Fibroblast of skin of back (primary cell): Measurements from ENCODE around the gene ACAP3.

Experiments
- DNase-seq: peaks from one replicate; pipeline ENCODE4 v3.0.0-alpha.2; 2013

The ACAP3 gene

GRCh38 chr1:1284221-1285101 is 23.3 kb downstream of the ACAP3 start:
- DNase-seq, result no peak

DNA sequence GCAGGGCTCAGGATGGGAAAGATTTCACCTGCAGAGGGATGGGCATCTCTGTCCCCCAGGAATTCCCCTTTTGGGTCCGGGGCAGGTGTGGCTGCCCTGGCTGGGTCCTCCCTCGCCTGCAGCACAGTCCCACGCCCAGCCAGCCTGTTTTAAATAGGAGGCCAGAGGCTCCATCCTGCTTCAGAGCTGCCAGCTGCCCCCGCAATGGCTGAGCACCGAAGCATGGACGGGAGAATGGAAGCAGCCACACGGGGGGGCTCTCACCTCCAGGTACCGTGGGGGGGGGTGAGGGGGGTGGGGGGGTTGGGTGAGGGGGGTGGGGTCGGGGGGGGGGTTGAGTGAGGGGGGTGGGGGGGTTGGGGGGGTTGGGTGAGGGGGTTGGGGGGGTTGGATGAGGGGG is 23.9 kb downstream of the ACAP3 start:
- DNase-seq, result no peak

DNA sequence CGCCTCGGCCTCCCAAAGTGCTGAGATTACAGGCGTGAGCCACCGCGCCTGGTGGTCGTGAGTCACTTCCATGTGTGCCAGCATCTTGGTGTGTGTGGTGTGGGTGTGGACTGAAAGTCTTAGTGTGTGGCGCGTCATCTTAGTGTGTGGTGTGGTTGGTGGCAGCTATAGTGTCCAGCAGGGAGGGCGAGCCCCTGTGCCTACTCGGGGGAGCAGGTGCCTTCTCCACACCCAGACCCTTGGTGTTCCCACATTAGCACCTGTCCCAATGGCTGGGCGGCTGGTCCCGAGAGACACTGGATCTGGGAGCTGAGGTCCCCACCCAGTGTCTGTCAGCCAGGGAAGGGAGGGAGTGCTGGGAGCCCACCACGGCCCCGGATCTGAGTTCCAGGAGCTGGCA is 24.7 kb downstream of the ACAP3 start:
- peak; percentile 44 for DNase-seq

DNA sequence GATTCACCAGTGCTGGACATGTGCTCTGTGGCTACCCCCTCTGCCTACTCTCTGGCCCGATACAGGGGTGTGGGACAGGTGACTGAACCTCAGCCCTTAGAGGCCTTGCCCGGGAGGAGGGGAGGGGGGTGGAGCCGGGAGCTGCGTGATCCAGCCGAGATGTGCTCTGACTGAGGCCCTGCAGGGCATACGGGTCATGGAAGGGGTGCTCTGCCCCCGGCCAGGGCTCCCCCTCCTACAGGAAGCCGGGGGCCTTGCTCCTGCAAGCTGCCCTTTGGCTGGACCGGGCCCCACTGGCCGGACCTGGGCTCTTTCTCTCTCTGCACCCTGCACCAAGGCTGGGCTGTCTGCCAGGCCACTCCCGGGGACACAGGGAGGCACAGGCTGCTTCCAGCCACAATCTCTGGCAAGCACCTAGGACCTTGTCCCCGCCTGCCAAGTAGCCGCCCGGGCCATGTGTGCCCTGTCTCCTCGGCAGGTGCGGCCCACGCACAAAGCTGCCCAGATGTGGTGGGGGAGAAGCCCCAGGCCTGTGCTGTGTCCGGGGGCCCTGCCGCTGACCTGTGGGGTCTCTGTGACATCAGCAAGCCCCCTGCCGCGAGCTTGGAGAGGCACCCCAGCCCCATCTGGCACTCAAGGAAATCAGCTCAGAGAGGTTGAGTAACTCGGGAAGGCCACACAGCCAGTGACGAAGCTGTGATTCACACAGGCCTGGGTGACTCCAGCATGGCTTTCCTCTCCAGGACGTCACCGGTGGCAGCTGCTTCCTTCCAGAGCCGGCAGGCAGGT is 26.0 kb downstream of the ACAP3 start:
- no peak for DNase-seq

DNA sequence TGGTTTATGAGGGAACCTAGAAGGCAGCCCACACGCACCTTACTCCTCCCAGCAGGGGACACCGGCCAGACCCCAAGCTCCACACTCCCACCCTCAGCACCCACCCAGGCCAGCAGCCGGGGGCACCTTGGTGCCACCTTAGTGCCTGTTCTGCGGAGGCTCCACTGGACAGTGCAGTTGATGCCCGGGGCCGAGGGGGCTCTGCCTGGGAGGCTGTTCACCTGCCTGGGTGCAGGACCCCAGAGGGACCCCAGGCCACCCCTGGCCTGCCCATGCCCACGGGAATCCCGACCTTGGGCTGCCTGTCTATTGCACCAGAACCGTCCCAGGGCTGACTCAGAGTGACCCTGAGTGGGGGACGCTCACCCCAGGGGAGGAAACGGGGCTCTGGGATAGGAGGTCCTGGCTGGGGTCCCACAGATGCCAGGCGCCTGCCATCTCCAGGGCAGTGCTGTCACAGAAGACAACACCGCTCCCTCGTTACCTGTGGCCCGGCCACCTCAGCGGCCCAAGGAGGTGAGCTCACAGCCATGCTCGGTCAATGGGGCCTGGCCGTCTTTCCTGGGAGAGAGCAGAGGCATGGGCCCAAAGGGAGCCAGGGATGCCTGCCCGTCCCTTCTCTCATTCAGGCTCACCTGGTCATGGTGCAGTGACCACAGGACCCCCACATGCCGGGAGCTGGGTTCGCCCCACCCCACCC is 26.8 kb downstream of the ACAP3 start:
- no peak for DNase-seq

DNA sequence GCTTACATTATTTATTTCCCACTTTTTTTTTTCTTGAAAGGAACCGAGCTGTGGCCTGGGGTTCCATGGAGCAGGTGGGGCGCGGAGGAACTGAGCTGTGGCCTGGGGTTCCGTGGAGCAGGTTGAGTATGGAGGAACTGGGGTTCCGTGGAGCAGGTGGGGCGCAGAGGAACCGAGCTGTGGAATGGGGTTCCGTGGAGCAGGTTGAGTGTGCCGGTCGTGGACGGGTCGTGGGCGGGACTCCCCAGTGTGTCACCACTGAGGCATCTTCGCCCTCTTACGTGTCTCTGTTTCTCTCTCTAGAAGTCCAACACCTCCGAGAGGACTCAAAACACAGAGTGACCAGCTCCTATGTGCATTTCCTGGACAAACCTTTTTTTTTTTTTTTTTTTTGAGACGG is 28.7 kb downstream of the ACAP3 start:
- no peak for DNase-seq

- DNase-seq, result no peak
Measured at GRCh38 chr1:1278620-1279019, 29.1 kb downstream of the ACAP3 start.

DNA sequence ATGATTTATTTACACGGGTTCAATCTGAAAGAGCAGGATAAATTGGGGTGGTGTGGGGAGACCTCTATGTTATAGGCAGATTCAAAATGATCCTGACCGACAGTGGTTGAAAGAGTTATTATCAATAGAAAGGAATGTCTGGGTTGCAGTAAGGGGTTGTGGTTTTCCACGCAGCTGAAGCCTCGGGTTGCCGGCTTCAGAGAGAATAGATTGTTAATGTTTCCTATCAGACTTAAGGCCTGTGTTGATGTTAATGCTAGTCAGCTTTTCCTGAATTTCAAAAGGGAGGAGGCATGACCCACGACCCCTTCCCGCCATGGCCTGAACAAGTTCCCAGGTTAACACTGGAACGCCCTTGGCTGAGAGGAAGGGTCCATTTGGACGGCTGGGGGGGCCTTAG is 31.9 kb downstream of the ACAP3 start:
- no peak for DNase-seq

- no peak for DNase-seq
Measured at GRCh38 chr1:1274931-1275431, 32.7 kb downstream of the ACAP3 start.

DNA sequence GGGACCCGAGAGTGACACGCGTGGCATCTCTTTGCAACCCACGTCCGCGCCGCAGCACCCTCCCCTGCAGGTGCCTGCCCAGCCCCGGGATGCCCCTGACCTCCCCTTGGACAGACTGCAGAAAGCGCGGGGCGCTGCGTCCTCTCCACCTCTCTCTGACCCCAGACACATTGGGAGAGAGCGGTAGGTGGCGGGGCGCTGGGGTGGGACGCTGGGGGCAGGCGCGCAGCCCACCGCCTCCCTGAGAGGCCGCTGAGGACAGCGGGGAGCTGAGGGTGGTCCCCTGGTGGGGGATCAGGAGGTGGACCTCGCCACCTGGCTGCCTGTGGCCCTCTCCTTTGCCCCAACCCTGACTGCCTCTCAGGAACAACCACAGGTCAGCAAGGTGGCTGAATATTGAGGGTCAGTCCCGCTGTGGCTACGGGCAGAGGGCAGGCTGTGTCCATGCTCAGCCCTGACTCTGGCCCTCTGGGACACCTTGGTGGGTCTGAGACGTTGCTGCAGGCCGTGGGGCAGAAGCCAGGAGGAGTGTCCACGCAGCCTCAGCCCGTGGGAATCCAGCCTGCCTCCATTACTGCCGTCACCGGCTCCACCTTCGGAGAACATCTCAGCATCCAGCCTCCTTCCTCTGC is 33.3 kb downstream of the ACAP3 start:
- no peak for DNase-seq

- peak; percentile 88 for DNase-seq
Measured at GRCh38 chr1:1273512-1274298, 34.0 kb downstream of the ACAP3 start, which contains the start of gene UBE2J2. Gene UBE2J2 (minus strand): TSS chr1:1273854. CDS start chr1:1267992, 5,862 bp downstream.

- no peak for DNase-seq
Measured at GRCh38 chr1:1273209-1273511, 34.6 kb downstream of the ACAP3 start.

- no peak for DNase-seq
Measured at GRCh38 chr1:1272341-1273208, 35.2 kb downstream of the ACAP3 start.

DNA sequence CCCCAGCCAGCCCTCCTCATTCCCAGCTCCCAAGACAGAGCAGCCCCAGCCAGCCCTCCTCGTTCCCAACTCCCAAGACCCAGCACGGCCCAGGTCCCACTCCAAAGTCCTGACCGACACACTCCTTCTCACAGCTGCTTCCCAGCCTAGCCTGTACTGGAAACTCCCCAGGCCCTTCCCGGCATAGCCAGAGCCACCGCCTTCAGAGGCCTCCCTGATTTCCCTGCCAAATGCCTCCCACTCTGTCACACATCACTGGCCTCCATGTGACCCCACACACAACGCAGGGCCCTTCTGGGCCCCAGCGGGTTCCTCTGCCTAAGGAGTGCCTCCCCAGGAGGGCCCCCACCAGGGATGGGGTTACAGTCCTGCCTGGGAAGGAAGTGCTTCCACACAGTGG is 36.9 kb downstream of the ACAP3 start:
- no peak for DNase-seq

DNA sequence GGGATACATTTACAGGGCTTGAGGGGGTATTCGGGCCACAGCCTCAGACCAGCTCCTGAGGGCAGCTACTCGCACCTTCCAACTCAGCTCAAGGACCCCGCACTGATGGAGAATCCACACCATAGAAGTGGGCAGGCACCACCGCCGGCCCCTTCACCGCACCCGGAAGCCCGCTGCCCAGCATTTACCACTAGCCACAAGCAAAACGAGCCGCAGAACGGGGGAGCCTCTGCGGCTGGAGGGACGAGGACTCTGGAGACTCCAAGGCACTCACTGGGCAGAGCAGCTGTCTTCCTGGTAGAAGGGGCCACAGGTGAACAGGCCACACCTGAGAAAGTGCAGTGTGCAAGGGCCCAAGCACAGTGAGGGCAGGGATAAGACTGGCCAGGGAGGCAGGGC is 39.4 kb downstream of the ACAP3 start:
- no peak for DNase-seq

DNA sequence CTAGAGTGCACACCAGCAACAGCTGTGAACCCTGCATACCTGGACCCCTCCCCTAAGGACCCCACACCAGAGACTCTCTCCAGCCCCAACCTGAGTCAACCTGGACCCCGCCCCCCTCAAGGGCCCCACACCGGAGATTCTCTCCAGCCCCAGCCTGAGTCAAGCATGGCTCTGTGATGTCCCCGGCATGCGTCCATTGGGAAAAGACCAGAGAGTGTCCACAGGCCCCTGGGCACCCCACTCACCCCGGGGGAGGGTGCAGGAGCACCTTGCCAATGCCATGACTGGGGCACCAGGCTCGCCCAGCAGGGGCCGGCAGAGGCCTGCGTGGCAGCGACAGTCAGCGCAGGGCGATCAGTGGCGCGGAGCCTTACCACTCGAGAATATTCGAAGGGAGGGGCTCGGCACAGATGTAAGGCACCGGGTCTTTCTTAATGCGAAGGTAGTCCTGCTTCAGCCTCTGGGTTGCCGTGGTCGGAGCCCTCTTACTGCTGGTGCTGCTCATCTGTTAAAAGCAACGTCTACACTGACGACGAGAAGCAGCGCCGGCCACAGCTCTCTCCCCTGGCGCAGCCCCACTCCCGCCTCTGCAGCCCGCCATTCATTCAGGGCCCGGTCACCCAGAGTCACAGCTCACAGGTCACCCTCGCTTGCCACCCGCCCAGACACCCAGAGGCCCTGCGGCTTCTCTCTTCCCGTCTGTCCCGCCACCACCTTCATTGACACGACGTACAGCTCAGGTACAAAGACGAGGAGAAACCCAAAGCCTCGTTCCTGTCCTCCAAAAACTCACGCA is 40.0 kb downstream of the ACAP3 start:
- DNase-seq, result no peak

DNA sequence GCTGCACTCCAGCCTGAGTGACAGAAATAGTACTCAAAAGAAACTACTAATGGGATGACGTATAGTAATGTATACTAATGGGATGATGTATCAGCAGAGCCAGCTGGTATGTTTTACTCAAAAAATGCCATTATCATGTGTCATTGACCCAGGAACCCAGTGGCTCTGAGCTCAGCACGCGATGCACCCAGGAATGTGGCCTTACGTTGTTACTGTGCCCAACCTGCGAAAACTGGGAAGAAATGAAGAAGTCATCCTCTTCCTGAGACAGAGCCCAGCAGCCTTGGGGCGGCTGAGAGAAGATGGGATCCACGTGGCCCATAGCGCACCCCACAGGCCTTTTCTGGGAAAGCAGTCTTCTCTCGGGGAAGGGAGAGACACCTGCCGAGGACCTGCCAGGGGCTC is 42.9 kb downstream of the ACAP3 start:
- peak; percentile 100 for DNase-seq

- no peak for DNase-seq
Measured at GRCh38 chr1:1264026-1264425, 43.7 kb downstream of the ACAP3 start.

GRCh38 chr1:1262758-1263157 is 45.0 kb downstream of the ACAP3 start:
- DNase-seq, result no peak

DNA sequence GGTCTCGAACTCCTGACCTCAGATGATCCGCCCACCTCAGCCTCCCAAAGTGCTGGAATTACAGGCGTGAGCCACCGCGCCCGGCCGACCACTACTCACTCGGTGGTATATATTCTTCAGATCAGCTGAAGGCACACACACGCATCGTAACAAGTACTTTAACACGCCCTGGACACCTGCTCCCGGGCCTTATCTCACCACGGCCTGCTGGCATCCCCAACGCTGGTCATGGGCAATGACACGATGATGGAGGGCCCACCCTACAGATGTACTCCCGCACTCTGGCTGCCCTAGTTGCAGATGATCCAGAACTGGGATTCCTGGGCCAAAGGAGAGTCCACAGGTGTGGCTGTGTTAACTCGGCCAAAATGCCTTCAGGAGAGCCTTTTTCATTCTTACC is 45.7 kb downstream of the ACAP3 start:
- no peak for DNase-seq
